Hematopoietic multipotent progenitor cell treated with erythropoietin and hydrocortisone succinate and interleukin-3 and kit ligand, for 17 days (in vitro differentiated cells): ENCODE results near the gene S100A13.
"Not testable (repeated sequence)": the region's sequence is repeated elsewhere in the genome, so short reads cannot be mapped to it uniquely, and the experiment has no call there.

Source experiments
- DNase-seq: peaks from one replicate; pipeline ENCODE4 v3.0.0-alpha.2; 2015; ENCODE audit warnings: low spot score

The S100A13 gene

GRCh38 chr1:153626904-153627714 is at the start of gene S100A13:
Gene S100A13, minus strand, starts transcription at chr1:153627505. Its CDS starts 1,033 bp downstream, at chr1:153626472.
- no peak for DNase-seq

GRCh38 chr1:153673511-153673910 is 46.2 kb upstream of the S100A13 start:
- no peak for DNase-seq

- DNase-seq = not testable (repeated sequence)
Observed at GRCh38 chr1:153671628-153672353, 44.5 kb upstream of the S100A13 start.

- DNase-seq = peak; percentile 98
Observed at GRCh38 chr1:153670859-153671627, 43.7 kb upstream of the S100A13 start, which contains the start of gene ILF2. Gene ILF2, minus strand, starts transcription at chr1:153670993. Its CDS starts 71 bp downstream, at chr1:153670922.

GRCh38 chr1:153670257-153670858 is 43.1 kb upstream of the S100A13 start:
- DNase-seq = peak; percentile 25

- no peak for DNase-seq
Observed at GRCh38 chr1:153669606-153670005, 42.3 kb upstream of the S100A13 start.

- DNase-seq = not testable (repeated sequence)
Observed at GRCh38 chr1:153668672-153669071, 41.4 kb upstream of the S100A13 start.

- no peak for DNase-seq
Observed at GRCh38 chr1:153667439-153667838, 40.1 kb upstream of the S100A13 start.

GRCh38 chr1:153663211-153663610 is 35.9 kb upstream of the S100A13 start:
- no peak for DNase-seq

- no peak for DNase-seq
Observed at GRCh38 chr1:153662269-153662668, 35.0 kb upstream of the S100A13 start.

GRCh38 chr1:153661111-153661708 is 33.9 kb upstream of the S100A13 start:
- no peak for DNase-seq

- DNase-seq = no peak
Observed at GRCh38 chr1:153659656-153660055, 32.4 kb upstream of the S100A13 start.

- DNase-seq = no peak
Observed at GRCh38 chr1:153659175-153659534, 31.9 kb upstream of the S100A13 start.

- peak; percentile 86 for DNase-seq
Observed at GRCh38 chr1:153658400-153659174, 31.3 kb upstream of the S100A13 start, which contains the start of gene SNAPIN. Gene SNAPIN, plus strand, starts transcription at chr1:153658703. Its CDS starts 41 bp downstream, at chr1:153658744.

GRCh38 chr1:153655333-153655732 is 28.0 kb upstream of the S100A13 start:
- DNase-seq = no peak

GRCh38 chr1:153652805-153653500 is 25.6 kb upstream of the S100A13 start:
- DNase-seq = no peak

- DNase-seq = no peak
Observed at GRCh38 chr1:153651771-153652170, 24.5 kb upstream of the S100A13 start.

- DNase-seq = no peak
Observed at GRCh38 chr1:153649863-153650235, 22.5 kb upstream of the S100A13 start.

GRCh38 chr1:153649137-153649862 is 22.0 kb upstream of the S100A13 start:
- DNase-seq = no peak
